ENCODE data around the gene CYP4A22. TPM values are rescaled to one million over a fixed set of nuclear protein-coding genes. Genes with fewer than 3 reads are reported as not detected.

CYP4A22 gene
- polyA plus RNA-seq, 1 of the 3 experiments (the other 2 are of a cell fraction) = not detected

DNA sequence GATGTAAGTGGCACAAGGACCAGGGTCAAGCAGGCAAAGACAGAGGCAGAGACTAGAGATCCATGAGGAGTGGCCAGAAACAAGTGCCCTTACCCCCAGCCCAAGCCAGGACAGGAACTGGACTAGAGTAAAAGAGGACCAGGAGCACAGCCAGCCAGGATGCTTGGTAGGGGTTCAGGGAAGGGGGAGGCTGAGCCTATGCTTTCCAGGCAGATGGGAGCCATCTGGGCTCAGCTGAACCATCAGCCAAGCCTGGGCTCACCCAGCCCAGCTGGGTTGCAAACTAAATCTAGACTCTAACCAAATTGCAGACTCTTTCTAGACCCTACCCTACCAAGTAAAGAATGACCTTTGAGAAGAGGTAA lies 37.4 kb downstream of the CYP4A22 start:
- no peak overlapping the region for H2AFZ ChIP-seq (ENCODE audit: low read depth)
- peaks cover 3 to 10% of the 10 kb centered on the region in 2 experiments; a peak in 1 of 4 replicates for H3K4me1 ChIP-seq (ENCODE audit: control insufficient read depth in 1 of 2, insufficient read depth in 2 of 2, low read depth in 1 of 2, low read length in 1 of 2)
- H3K36me3 ChIP-seq (replicated peaks in 1 of 2; ENCODE audit: control insufficient read depth in 1 of 2, insufficient read depth in 2 of 2, low read length in 1 of 2) = no peaks in the 10 kb centered on the region
- H3K9me2 ChIP-seq = no peaks in the 10 kb centered on the region
- H3K4me3 ChIP-seq (ENCODE audit: low read depth in 2 of 2, low read length in 1 of 2) = no peak overlapping the region
- TF ChIP-seq, protein P1, sequence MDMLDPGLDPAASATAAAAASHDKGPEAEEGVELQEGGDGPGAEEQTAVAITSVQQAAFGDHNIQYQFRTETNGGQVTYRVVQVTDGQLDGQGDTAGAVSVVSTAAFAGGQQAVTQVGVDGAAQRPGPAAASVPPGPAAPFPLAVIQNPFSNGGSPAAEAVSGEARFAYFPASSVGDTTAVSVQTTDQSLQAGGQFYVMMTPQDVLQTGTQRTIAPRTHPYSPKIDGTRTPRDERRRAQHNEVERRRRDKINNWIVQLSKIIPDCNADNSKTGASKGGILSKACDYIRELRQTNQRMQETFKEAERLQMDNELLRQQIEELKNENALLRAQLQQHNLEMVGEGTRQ (IDR thresholded peaks at IDR 0.05; ENCODE audit: borderline replicate concordance, low read depth, low read length) = no peak
- TF ChIP-seq, protein P2, sequence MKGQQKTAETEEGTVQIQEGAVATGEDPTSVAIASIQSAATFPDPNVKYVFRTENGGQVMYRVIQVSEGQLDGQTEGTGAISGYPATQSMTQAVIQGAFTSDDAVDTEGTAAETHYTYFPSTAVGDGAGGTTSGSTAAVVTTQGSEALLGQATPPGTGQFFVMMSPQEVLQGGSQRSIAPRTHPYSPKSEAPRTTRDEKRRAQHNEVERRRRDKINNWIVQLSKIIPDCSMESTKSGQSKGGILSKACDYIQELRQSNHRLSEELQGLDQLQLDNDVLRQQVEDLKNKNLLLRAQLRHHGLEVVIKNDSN (IDR thresholded peaks at IDR 0.05; ENCODE audit: borderline replicate concordance, low read depth) = no peak
- TF ChIP-seq, protein P3, sequence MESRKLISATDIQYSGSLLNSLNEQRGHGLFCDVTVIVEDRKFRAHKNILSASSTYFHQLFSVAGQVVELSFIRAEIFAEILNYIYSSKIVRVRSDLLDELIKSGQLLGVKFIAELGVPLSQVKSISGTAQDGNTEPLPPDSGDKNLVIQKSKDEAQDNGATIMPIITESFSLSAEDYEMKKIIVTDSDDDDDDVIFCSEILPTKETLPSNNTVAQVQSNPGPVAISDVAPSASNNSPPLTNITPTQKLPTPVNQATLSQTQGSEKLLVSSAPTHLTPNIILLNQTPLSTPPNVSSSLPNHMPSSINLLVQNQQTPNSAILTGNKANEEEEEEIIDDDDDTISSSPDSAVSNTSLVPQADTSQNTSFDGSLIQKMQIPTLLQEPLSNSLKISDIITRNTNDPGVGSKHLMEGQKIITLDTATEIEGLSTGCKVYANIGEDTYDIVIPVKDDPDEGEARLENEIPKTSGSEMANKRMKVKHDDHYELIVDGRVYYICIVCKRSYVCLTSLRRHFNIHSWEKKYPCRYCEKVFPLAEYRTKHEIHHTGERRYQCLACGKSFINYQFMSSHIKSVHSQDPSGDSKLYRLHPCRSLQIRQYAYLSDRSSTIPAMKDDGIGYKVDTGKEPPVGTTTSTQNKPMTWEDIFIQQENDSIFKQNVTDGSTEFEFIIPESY (IDR thresholded peaks at IDR 0.05; ENCODE audit: borderline replicate concordance, low read depth) = no peak
- H3K9ac ChIP-seq = no peak overlapping the region
- H3F3A ChIP-seq (replicated peaks; ENCODE audit: insufficient read depth) = peaks cover 4% of the 10 kb centered on the region
- no peaks in the 10 kb centered on the region for H4K20me1 ChIP-seq (ENCODE audit: insufficient read depth)
- H3K27me3 ChIP-seq (ENCODE audit: insufficient read depth) = no peaks in the 10 kb centered on the region
- H3K4me2 ChIP-seq = no peak overlapping the region
- H3K27ac ChIP-seq (ENCODE audit: low read depth in 2 of 2, low read length in 1 of 2) = no peak overlapping the region
- ChIA-PET POLR2A (no interaction called here), CTCF (interaction anchor here (0.7 to 3.6 kb wide), 15 partner anchors 9 to 1051 kb away, joined by 3 to 38 read pairs (median 6); no protein-coding TSS in a partner anchor)
- no peak for DNase-seq
- H3K9me3 ChIP-seq = no peaks in the 10 kb centered on the region
- no peaks in the 10 kb centered on the region for H3K79me2 ChIP-seq (ENCODE audit: insufficient read depth)

DNA sequence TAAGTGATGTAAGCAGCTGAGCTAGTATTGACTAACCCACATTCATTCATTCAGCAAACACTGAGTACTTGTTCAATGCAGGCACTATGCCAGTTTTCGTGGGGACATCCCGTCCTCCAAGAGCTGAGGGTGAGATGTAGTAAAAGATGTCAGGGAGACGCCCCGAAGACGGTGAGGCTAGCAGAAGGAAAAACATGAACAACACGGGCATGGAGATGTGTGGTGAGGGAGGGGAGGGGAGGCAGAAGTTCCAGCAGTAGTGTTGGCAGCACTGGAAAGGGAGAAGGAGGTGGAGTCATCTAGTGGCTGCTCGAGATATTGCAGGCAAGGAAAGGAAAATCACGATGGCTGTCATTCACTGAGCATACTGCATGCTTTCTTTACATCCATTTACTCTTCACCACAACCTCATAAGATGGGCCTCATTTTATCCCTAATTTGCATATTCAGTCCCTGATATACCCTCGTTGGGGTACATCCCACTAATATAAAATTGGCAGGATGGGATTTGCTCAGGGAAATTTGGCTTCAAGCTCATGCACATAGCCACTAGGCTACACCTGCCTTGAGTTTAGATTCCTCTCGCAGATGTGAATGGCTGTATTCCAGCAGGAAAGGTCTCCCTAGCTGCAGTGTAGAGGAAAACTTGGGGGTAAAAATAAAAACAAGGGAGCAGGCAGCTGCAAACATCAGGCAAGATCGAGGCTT lies 38.1 kb downstream of the CYP4A22 start:
- DNase-seq = peak; percentile 72
- H3K4me2 ChIP-seq = no peak overlapping the region; the same call in 1 of the 2 replicates
- no peaks in the 10 kb centered on the region for H4K20me1 ChIP-seq (ENCODE audit: insufficient read depth)
- no peaks in the 10 kb centered on the region for H3K79me2 ChIP-seq (ENCODE audit: insufficient read depth)
- peaks cover 4 to 16% of the 10 kb centered on the region in 2 experiments; a peak in 1 of 4 replicates for H3K4me1 ChIP-seq (ENCODE audit: control insufficient read depth in 1 of 2, insufficient read depth in 2 of 2, low read depth in 1 of 2, low read length in 1 of 2)
- no peaks in the 10 kb centered on the region for H3K27me3 ChIP-seq (ENCODE audit: insufficient read depth)
- peak overlapping the region in 1 of 2 experiments; percentile 38; a peak in 1 of 4 replicates for H3K4me3 ChIP-seq (ENCODE audit: low read depth in 2 of 2, low read length in 1 of 2)
- H3K27ac ChIP-seq (ENCODE audit: low read depth in 2 of 2, low read length in 1 of 2) = no peak overlapping the region
- H3F3A ChIP-seq (replicated peaks; ENCODE audit: insufficient read depth) = peaks cover 4% of the 10 kb centered on the region
- H3K9ac ChIP-seq = no peak overlapping the region
- CTCF ChIA-PET = interaction anchor here (0.6 to 3.6 kb wide), 23 partner anchors 9 to 1051 kb away, joined by 3 to 38 read pairs (median 4); partner anchors contain the start of gene STIL
- no peak overlapping the region for H2AFZ ChIP-seq (ENCODE audit: low read depth)
- POLR2A ChIA-PET = interaction anchor here (0.6 kb wide), 1 partner anchor 270 kb away, joined by 3 read pairs; no protein-coding TSS in a partner anchor
- H3K9me2 ChIP-seq = no peaks in the 10 kb centered on the region
- no peaks in the 10 kb centered on the region for H3K9me3 ChIP-seq
- H3K36me3 ChIP-seq (replicated peaks in 1 of 2; ENCODE audit: control insufficient read depth in 1 of 2, insufficient read depth in 2 of 2, low read length in 1 of 2) = no peaks in the 10 kb centered on the region
- 10% methylated on average over 11 of the region's 11 CpGs for WGBS (ENCODE audit: low lambda C conversion rate)
- no peak for TF ChIP-seq EP300 (IDR thresholded peaks at IDR 0.05; ENCODE audit: borderline replicate concordance in 1 of 2, low read depth in 1 of 2, low read length in 1 of 2)
- no peak for TF ChIP-seq EZH2phosphoT487 (IDR thresholded peaks at IDR 0.05; ENCODE audit: borderline replicate concordance, low read depth)
- TF ChIP-seq, protein P4, sequence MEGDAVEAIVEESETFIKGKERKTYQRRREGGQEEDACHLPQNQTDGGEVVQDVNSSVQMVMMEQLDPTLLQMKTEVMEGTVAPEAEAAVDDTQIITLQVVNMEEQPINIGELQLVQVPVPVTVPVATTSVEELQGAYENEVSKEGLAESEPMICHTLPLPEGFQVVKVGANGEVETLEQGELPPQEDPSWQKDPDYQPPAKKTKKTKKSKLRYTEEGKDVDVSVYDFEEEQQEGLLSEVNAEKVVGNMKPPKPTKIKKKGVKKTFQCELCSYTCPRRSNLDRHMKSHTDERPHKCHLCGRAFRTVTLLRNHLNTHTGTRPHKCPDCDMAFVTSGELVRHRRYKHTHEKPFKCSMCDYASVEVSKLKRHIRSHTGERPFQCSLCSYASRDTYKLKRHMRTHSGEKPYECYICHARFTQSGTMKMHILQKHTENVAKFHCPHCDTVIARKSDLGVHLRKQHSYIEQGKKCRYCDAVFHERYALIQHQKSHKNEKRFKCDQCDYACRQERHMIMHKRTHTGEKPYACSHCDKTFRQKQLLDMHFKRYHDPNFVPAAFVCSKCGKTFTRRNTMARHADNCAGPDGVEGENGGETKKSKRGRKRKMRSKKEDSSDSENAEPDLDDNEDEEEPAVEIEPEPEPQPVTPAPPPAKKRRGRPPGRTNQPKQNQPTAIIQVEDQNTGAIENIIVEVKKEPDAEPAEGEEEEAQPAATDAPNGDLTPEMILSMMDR (IDR thresholded peaks at IDR 0.05) = peak; percentile 88
- TF ChIP-seq TEAD4 (IDR thresholded peaks at IDR 0.05; ENCODE audit: borderline replicate concordance, insufficient read depth) = no peak
- TF ChIP-seq RFX5 (IDR thresholded peaks at IDR 0.05; ENCODE audit: low read length) = no peak
- peak; percentile 75 for TF ChIP-seq SMC3 (IDR thresholded peaks at IDR 0.05; ENCODE audit: low read depth, low read length)
- no peak for TF ChIP-seq CHD2 (IDR thresholded peaks at IDR 0.05; ENCODE audit: low read length, partially characterized antibody)
- peak; percentile 76 for TF ChIP-seq RAD21 (IDR thresholded peaks at IDR 0.05; ENCODE audit: low read length)
- TF ChIP-seq POLR2AphosphoS5 (IDR thresholded peaks at IDR 0.05; ENCODE audit: low read depth, low read length) = no peak
- TF ChIP-seq, protein P5, sequence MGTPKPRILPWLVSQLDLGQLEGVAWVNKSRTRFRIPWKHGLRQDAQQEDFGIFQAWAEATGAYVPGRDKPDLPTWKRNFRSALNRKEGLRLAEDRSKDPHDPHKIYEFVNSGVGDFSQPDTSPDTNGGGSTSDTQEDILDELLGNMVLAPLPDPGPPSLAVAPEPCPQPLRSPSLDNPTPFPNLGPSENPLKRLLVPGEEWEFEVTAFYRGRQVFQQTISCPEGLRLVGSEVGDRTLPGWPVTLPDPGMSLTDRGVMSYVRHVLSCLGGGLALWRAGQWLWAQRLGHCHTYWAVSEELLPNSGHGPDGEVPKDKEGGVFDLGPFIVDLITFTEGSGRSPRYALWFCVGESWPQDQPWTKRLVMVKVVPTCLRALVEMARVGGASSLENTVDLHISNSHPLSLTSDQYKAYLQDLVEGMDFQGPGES (IDR thresholded peaks at IDR 0.05; ENCODE audit: low read depth, low read length) = no peak
- TF ChIP-seq JUND (IDR thresholded peaks at IDR 0.05) = no peak
- TF ChIP-seq, protein P2 (IDR thresholded peaks at IDR 0.05; ENCODE audit: borderline replicate concordance, low read depth) = no peak
- TF ChIP-seq FOSL2 (IDR thresholded peaks at IDR 0.05; ENCODE audit: borderline replicate concordance, low read depth) = no peak
- TF ChIP-seq, protein P6, sequence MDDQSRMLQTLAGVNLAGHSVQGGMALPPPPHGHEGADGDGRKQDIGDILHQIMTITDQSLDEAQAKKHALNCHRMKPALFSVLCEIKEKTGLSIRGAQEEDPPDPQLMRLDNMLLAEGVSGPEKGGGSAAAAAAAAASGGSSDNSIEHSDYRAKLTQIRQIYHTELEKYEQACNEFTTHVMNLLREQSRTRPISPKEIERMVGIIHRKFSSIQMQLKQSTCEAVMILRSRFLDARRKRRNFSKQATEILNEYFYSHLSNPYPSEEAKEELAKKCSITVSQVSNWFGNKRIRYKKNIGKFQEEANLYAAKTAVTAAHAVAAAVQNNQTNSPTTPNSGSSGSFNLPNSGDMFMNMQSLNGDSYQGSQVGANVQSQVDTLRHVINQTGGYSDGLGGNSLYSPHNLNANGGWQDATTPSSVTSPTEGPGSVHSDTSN (IDR thresholded peaks at IDR 0.05) = no peak

Data from SK-N-SH (cell line).